Ectodermal cell (in vitro differentiated cells): Measurements from ENCODE around the gene EML4.

Experiments
- H3K27ac ChIP-seq: 2 replicates; pipeline ENCODE4 v1.7.0; 2013; ENCODE audit warnings: mild to moderate bottlenecking, low read depth, low read length; ENCODE audit not compliant: insufficient read depth, poor library complexity, severe bottlenecking
- H3K27me3 ChIP-seq: 2 replicates; pipeline ENCODE4 v1.7.0; 2013; ENCODE audit warnings: mild to moderate bottlenecking, low read length; ENCODE audit not compliant: insufficient read depth, control insufficient read depth, poor library complexity, severe bottlenecking
- H3K36me3 ChIP-seq: one replicate; pipeline ENCODE4 v1.7.0; 2013; ENCODE audit warnings: low read length; ENCODE audit not compliant: control insufficient read depth, insufficient read depth
- H3K4me1 ChIP-seq: one replicate; pipeline ENCODE4 v1.7.0; 2013; ENCODE audit warnings: low read length; ENCODE audit not compliant: control insufficient read depth, insufficient read depth
- H3K4me3 ChIP-seq: 2 replicates; pipeline ENCODE4 v1.7.0; 2013; ENCODE audit warnings: low read depth, low read length, control low read depth; ENCODE audit not compliant: insufficient read depth
- H3K9me3 ChIP-seq: 2 replicates; pipeline ENCODE4 v1.7.0; 2013; ENCODE audit warnings: mild to moderate bottlenecking, low read length, moderate library complexity; ENCODE audit not compliant: control insufficient read depth
- WGBS, 2 experiments: methylation state at CpG; one replicate each; pipeline ENCODE4 v1.1.7; 2013; ENCODE audit warnings: missing lambda C conversion rate in 2 of 2; 5-methylcytosine and 5-hydroxymethylcytosine counted together

Gene EML4

DNA sequence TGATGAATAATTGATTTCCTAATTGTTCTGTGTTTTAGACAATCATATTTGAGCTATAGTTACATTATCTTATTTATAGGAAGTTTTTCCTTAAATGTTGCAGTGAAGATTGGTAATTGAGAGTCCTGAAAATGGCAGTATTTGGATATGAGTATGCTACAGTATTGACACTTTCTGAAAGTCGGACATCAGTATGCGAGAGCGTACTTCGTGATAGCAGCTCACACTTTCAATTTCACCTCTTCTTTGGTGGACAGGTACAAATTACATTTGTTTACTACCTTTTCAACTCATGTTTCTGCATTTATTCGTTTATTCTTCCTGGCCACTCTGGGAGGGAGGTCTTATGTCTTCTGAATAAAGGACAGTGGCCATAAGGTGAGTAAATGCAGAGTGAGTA is 38.7 kb downstream of the EML4 start:
- Histone ChIP-seq H3K9me3 (no peaks in the 10 kb centered on the region), H3K36me3 (no peaks in the 10 kb centered on the region), H3K4me3 (no peak overlapping the region), H3K27ac (no peak overlapping the region), H3K4me1 (no peaks in the 10 kb centered on the region), H3K27me3 (no peaks in the 10 kb centered on the region)
- WGBS, 2 experiments: 97% methylated on average over 4 to 5 of the region's 5 CpGs

DNA sequence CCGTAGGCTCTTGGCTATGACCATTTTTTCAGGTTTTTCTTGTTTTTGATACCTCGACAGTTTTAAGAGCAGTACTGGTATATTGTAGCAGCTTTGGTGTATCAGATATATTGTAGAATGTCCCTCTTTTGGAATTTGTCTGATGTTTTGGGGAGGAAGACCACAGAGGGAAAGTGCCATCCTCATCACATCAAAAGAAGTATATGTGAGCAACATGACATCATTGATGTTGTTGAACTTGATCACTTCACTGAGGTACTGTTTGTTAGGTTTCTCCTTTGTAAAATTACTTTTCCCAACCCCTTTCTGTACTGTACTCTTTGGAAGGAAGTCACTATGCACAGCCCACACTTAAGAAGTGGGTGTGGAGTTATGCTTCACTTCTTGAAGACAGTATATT is 41.0 kb downstream of the EML4 start:
- no peak overlapping the region for H3K4me3 ChIP-seq
- no peaks in the 10 kb centered on the region for H3K27me3 ChIP-seq
- H3K4me1 ChIP-seq: no peaks in the 10 kb centered on the region
- H3K36me3 ChIP-seq: no peaks in the 10 kb centered on the region
- no peak overlapping the region for H3K27ac ChIP-seq
- WGBS, 2 experiments: 93 to 96% methylated on average over 2 of the region's 2 CpGs
- H3K9me3 ChIP-seq: no peaks in the 10 kb centered on the region

DNA sequence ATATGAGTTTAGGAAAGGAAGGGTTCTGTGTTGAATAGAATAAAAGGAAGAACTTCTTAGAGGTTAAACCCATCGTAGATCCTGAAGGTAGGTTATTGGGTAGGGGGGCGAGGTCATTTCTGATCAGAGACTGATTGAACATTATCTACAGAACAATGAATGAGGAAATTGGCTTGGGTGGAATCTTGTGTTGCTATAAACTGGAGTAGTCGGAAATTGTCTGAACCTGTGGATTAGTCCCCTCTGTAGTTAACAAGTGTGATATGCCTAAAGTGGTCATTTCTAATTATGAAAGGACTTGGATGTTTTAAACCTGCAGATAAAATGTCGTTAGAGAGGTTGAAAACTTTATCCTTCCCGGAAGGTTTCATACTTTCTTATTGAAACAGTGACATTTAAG is 42.1 kb downstream of the EML4 start:
- H3K9me3 ChIP-seq: no peaks in the 10 kb centered on the region
- H3K4me3 ChIP-seq: no peak overlapping the region
- H3K27me3 ChIP-seq: no peaks in the 10 kb centered on the region
- no peaks in the 10 kb centered on the region for H3K36me3 ChIP-seq
- H3K4me1 ChIP-seq: no peaks in the 10 kb centered on the region
- no peak overlapping the region for H3K27ac ChIP-seq
- WGBS, 2 experiments: 93 to 94% methylated on average over 5 of the region's 5 CpGs

DNA sequence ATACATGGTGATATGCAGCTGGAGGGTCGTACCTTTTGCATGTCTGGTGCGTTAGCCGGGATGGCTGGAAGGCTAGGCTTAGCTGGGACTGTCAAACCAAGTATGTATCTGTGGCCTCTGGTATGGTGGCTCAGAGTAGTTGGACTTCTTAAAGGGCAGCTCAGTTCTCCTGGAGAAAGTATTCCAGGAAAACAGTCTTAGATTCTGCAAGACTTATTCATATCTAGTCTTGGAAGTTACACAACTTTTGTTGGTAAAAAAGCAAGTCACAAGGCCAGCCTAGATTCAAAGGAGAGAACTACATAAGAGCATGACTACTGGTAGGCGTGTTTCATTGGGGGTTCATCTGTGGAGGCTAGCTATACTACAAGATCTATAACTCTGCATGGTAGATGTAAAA is 45.5 kb downstream of the EML4 start:
- no peaks in the 10 kb centered on the region for H3K36me3 ChIP-seq
- H3K27ac ChIP-seq: no peak overlapping the region
- H3K9me3 ChIP-seq: no peaks in the 10 kb centered on the region
- WGBS, 2 experiments: 92 to 94% methylated on average over 4 of the region's 4 CpGs
- no peak overlapping the region for H3K4me3 ChIP-seq
- no peaks in the 10 kb centered on the region for H3K27me3 ChIP-seq
- H3K4me1 ChIP-seq: no peaks in the 10 kb centered on the region

DNA sequence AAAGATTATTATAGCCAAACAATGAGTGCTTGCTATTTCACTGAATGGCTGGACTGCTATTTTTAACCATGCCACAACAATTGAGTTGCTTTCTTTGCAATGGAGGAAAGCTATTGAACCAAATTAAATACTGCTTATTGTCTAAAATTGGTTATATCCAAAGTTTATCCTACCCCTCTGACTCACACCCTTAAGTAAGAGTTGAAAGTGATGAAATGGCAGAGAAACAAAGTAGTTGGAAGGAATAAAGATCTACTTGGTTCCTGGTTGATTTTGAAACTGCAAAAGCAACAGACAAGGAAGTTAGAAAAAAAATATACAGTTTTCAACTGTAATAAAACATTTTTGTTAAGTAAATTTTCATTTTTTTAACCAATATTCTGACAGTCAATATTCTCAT is 47.5 kb downstream of the EML4 start:
- Histone ChIP-seq H3K4me1 (no peaks in the 10 kb centered on the region), H3K27ac (no peak overlapping the region), H3K4me3 (no peak overlapping the region), H3K9me3 (no peaks in the 10 kb centered on the region), H3K27me3 (no peaks in the 10 kb centered on the region), H3K36me3 (no peaks in the 10 kb centered on the region)

DNA sequence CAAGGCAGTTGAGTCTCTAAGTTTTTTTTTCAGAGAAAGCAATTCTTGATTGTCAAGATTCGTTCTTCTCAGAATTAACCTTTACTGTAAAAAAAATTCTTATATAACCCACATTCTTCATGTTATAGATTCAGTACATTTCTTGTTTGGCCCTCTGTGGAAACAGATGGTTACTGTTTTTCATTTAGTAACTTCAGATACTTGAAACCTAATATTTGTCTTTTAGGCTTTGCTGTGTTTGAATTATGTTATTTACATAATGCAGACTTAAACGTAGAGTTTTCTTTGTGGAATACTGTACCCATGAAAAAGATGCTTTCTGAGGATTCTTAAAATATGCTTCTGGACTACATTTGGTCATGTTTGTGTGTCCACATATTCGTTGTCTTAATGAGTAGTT is 48.2 kb downstream of the EML4 start:
- 96% methylated on average over 2 to 3 of the region's 3 CpGs for WGBS, 2 experiments
- H3K27ac ChIP-seq: no peak overlapping the region
- no peaks in the 10 kb centered on the region for H3K27me3 ChIP-seq
- no peaks in the 10 kb centered on the region for H3K36me3 ChIP-seq
- H3K4me3 ChIP-seq: no peak overlapping the region
- no peaks in the 10 kb centered on the region for H3K9me3 ChIP-seq
- H3K4me1 ChIP-seq: no peaks in the 10 kb centered on the region

DNA sequence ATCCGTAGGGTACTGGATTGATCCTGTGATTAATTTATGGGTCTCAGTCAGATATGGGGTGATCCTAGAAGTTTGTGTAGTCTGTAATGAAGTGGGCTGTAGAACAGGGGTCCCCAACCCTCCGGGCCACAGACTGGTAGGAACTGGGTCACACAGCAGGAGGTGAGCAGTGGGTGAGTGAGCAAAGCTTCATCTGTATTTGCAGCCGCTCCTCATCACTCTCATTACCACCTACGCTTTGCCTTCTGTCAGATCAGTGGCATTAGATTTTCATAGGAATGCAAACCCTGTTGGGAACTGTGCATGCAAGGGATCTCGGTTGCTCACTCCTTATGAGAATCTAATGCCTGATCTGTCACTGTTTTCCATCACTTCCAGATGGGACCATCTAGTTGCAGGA is 48.8 kb downstream of the EML4 start:
- no peaks in the 10 kb centered on the region for H3K27me3 ChIP-seq
- H3K4me1 ChIP-seq: no peaks in the 10 kb centered on the region
- no peaks in the 10 kb centered on the region for H3K36me3 ChIP-seq
- no peak overlapping the region for H3K27ac ChIP-seq
- H3K9me3 ChIP-seq: no peaks in the 10 kb centered on the region
- 83 to 86% methylated on average over 5 of the region's 5 CpGs for WGBS, 2 experiments
- no peak overlapping the region for H3K4me3 ChIP-seq

DNA sequence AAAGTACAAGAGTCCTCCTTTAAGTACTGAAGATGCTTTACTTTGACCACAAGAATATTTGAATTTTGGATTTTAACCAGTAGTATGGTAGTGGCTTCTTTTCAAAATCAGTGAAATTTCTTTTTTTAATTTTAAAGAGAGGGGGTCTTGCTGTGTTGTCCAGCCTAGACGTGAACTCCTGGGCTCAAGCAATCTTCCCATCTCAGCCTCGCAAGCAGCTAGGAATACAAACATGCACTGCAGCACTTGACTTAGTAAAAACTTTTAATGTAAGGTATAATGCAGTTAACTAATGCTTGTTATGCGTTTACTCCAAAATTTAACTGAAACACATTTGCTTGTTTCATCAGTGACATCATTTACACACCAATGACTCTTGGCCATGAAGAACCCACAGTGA is 49.6 kb downstream of the EML4 start:
- Histone ChIP-seq H3K27ac (no peak overlapping the region), H3K27me3 (no peaks in the 10 kb centered on the region), H3K36me3 (no peaks in the 10 kb centered on the region), H3K4me3 (no peak overlapping the region), H3K9me3 (no peaks in the 10 kb centered on the region), H3K4me1 (no peaks in the 10 kb centered on the region)
- WGBS, 2 experiments: 93 to 96% methylated on average over 3 of the region's 3 CpGs

DNA sequence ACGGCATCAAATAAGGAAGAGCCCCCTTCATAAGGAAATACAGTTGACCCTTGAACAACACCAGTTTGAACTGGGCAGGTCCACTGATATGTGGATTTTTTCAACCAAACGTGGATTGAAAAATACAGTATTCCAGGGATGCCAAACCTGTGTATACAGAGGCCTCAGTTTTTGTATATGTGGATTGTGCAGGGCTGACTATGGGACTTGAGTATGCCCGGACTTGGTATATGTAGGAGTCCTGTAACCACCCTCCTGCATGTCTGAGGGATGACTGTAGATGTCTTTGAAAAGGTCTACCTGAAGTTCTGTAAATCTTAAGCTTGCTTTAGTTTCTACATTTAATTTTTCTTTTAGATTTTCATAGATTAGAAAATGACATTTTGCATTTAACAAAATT is 50.0 kb downstream of the EML4 start:
- WGBS, 2 experiments: 94 to 97% methylated on average over 3 of the region's 3 CpGs
- no peak overlapping the region for H3K27ac ChIP-seq
- H3K4me1 ChIP-seq: no peaks in the 10 kb centered on the region
- no peak overlapping the region for H3K4me3 ChIP-seq
- no peaks in the 10 kb centered on the region for H3K36me3 ChIP-seq
- H3K9me3 ChIP-seq: no peaks in the 10 kb centered on the region
- H3K27me3 ChIP-seq: no peaks in the 10 kb centered on the region

DNA sequence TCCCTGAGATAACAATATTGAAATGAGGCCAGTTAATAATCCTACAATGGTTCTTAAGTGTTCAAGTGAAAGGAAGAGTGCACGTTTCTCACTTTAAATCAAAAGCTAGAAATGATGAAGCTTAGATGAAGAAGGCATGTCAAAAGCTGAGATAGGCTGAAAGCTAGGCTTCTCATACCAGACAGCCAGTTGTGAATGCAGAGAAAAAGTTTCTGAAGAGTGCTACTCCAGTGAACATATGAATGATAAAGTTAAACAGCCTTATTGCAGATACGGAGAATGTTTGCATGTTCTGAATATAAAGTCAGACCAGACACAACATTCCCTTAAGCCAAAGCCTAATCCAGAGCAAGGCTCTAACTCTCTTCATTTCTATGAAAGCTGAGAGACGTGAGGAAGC is 51.4 kb downstream of the EML4 start:
- WGBS, 2 experiments: 88 to 98% methylated on average over 3 of the region's 3 CpGs
- H3K4me3 ChIP-seq: no peak overlapping the region
- H3K27me3 ChIP-seq: no peaks in the 10 kb centered on the region
- no peaks in the 10 kb centered on the region for H3K36me3 ChIP-seq
- H3K27ac ChIP-seq: no peak overlapping the region
- H3K9me3 ChIP-seq: no peaks in the 10 kb centered on the region
- H3K4me1 ChIP-seq: no peaks in the 10 kb centered on the region

DNA sequence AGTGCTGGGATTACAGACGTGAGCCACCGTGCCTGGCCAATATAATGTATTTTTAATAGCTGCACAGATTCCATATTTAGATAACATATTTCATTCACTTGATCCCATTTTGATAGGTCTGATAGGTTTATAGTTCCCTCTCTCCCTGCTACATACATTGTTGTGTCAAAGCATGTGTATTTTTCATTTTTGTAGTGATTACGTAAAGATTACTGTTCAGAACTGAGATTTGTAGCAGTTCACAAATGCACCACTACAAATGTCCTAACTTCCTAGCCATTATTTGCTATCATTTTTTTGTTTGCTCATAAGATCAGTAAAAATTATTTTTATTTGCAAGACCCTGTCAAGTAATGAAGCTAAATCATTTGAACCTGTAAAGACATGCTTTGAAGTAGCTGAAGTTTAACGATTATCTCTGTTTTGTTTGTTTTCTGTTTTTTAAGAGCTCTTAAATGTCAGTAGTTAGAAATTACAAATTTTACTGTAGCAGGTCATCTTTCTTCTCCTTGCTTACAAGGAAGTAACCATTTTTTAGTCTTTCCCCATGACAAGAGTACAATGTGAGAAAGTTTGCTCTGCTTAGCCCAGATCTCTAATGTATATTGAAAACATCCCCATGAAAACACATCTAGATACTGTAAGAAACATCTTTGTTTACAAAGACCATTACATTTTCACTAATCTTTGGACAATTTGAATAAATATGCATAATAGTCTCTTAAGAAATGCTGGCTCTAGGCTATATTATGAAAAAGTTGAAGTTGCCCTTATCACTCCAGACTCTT is 54.1 kb downstream of the EML4 start:
- H3K27ac ChIP-seq: no peak overlapping the region
- no peaks in the 10 kb centered on the region for H3K4me1 ChIP-seq
- H3K27me3 ChIP-seq: no peaks in the 10 kb centered on the region
- H3K36me3 ChIP-seq: no peaks in the 10 kb centered on the region
- no peaks in the 10 kb centered on the region for H3K9me3 ChIP-seq
- WGBS, 2 experiments: 92 to 100% methylated on average over 3 to 4 of the region's 4 CpGs
- H3K4me3 ChIP-seq: no peak overlapping the region
